SK-N-SH (cell line): Measurements from ENCODE around the gene CD83. TPM values are rescaled to one million over a fixed set of nuclear protein-coding genes. Genes with fewer than 3 reads are reported as not detected.

Experiments used
- CTCF ChIA-PET: fragments of 300-600, 350-600 bp; formaldehyde crosslinking; extraction: SDS; loops from one replicate; lab custom pipeline; 2021; lab: Yijun Ruan, JAX
- POLR2A ChIA-PET: fragments of 350-600 bp; sonication (Branson Sonifier 250); formaldehyde crosslinking; extraction: SDS; loops from one replicate; lab custom pipeline; 2020; ENCODE audit warnings: antibody characterized with exemption, inconsistent platforms; lab: Yijun Ruan, JAX
- DNase-seq: peaks from one replicate; pipeline ENCODE4 v3.0.0; 2012
- H2AFZ ChIP-seq: fragments of 200-600 bp; sonication (generic); 2 replicates; pipeline ENCODE4 v1.8.1; 2016; ENCODE audit warnings: antibody characterized with exemption, mild to moderate bottlenecking, low read depth
- H3F3A ChIP-seq: fragments of 200-600 bp; sonication (generic); replicated peaks from 2 replicates; pipeline ENCODE3; 2016; ENCODE audit warnings: antibody characterized with exemption, mild to moderate bottlenecking; ENCODE audit not compliant: insufficient read depth
- H3K27ac ChIP-seq, 2 experiments: fragments of 200-500 bp in 1 of 2; fragments of 200-600 bp in 1 of 2; sonication (Bioruptor generic) in 1 of 2; sonication (generic), shearing (Covaris generic) in 1 of 2; 2 replicates each; pipeline versions ENCODE4 v1.5.1 to v1.6.1; 2014 to 2016; ENCODE audit warnings: low read depth in 2 of 2, inconsistent platforms in 1 of 2, low read length in 1 of 2, mild to moderate bottlenecking in 1 of 2, mixed read lengths in 1 of 2
- H3K27me3 ChIP-seq: fragments of 200-600 bp; sonication (generic), shearing (Covaris generic); 2 replicates; pipeline ENCODE4 v1.6.1; 2016; ENCODE audit warnings: mixed run types; ENCODE audit not compliant: insufficient read depth
- H3K36me3 ChIP-seq, 2 experiments: fragments of 200-500 bp in 1 of 2; fragments of 200-600 bp in 1 of 2; sonication (Bioruptor generic) in 1 of 2; sonication (generic) in 1 of 2; replicated peaks in 1 of 2; 2 replicates each; pipeline versions ENCODE3 to v1.5.1; 2014 to 2016; ENCODE audit warnings: low read length in 1 of 2, mild to moderate bottlenecking in 1 of 2; ENCODE audit not compliant: insufficient read depth in 2 of 2, control insufficient read depth in 1 of 2
- H3K4me1 ChIP-seq, 2 experiments: fragments of 200-500 bp in 1 of 2; fragments of 200-600 bp in 1 of 2; sonication (Bioruptor generic) in 1 of 2; sonication (generic), shearing (Covaris generic) in 1 of 2; 2 replicates each; pipeline versions ENCODE4 v1.5.1 to v1.6.1; 2014 to 2016; ENCODE audit warnings: low read depth in 1 of 2, low read length in 1 of 2, mixed run types in 1 of 2; ENCODE audit not compliant: insufficient read depth in 2 of 2, control insufficient read depth in 1 of 2
- H3K4me2 ChIP-seq: fragments of 200-600 bp; sonication (generic), shearing (Covaris generic); 2 replicates; pipeline ENCODE4 v1.6.1; 2017; ENCODE audit warnings: mixed run types
- H3K4me3 ChIP-seq, 2 experiments: fragments of 200-500 bp in 1 of 2; fragments of 200-600 bp in 1 of 2; sonication (Bioruptor generic) in 1 of 2; sonication (generic), shearing (Covaris generic) in 1 of 2; 2 replicates each; pipeline versions ENCODE4 v1.5.1 to v1.8.1; 2014 to 2016; ENCODE audit warnings: low read depth in 2 of 2, inconsistent platforms in 1 of 2, low read length in 1 of 2, mild to moderate bottlenecking in 1 of 2, mixed read lengths in 1 of 2, moderate library complexity in 1 of 2
- H3K79me2 ChIP-seq: fragments of 200-600 bp; sonication (generic); 2 replicates; pipeline ENCODE4 v1.8.1; 2017; ENCODE audit warnings: mild to moderate bottlenecking; ENCODE audit not compliant: insufficient read depth
- H3K9ac ChIP-seq: fragments of 200-600 bp; sonication (generic); 2 replicates; pipeline ENCODE4 v1.6.1; 2017; ENCODE audit warnings: mixed run types
- H3K9me2 ChIP-seq: fragments of 200-600 bp; sonication (generic); 2 replicates; pipeline ENCODE4 v1.6.1; 2017; ENCODE audit warnings: mixed run types
- H3K9me3 ChIP-seq: fragments of 200-600 bp; sonication (generic); 2 replicates; pipeline ENCODE4 v1.6.1; 2017; ENCODE audit warnings: mixed run types, mild to moderate bottlenecking, moderate library complexity
- H4K20me1 ChIP-seq: fragments of 200-600 bp; sonication (generic); 2 replicates; pipeline ENCODE4 v1.6.1; 2017; ENCODE audit warnings: mild to moderate bottlenecking, mixed run types; ENCODE audit not compliant: insufficient read depth
- CHD2 ChIP-seq: fragments of 150-350 bp; IDR thresholded peaks from 2 replicates; pipeline ENCODE4 v1.6.1; 2018; ENCODE audit warnings: low read length; ENCODE audit not compliant: partially characterized antibody
- CTCF ChIP-seq: fragments of 200-600 bp; sonication (generic); IDR thresholded peaks from 2 replicates; pipeline ENCODE4 v1.6.1; 2017; ENCODE audit warnings: antibody characterized with exemption, mild to moderate bottlenecking, moderate library complexity
- EP300 ChIP-seq, 2 experiments: IDR thresholded peaks; 2 replicates each; pipeline versions ENCODE4 v1.4.0 to v1.6.1; 2012; ENCODE audit warnings: borderline replicate concordance in 1 of 2, low read depth in 1 of 2, low read length in 1 of 2
- EZH2phosphoT487 ChIP-seq: fragments of 200-600 bp; sonication (generic); IDR thresholded peaks from 2 replicates; pipeline ENCODE4 v1.6.1; 2017; ENCODE audit warnings: low read depth, mixed run types, mild to moderate bottlenecking, antibody characterized with exemption, moderate library complexity, borderline replicate concordance
- FOSL2 ChIP-seq: IDR thresholded peaks from 2 replicates; pipeline ENCODE4 v1.4.0; 2012; ENCODE audit warnings: low read depth, mild to moderate bottlenecking, moderate library complexity, borderline replicate concordance
- FOXJ3 ChIP-seq: sonication (generic); formaldehyde crosslinking; IDR thresholded peaks from 2 replicates; pipeline ENCODE4 v1.5.1; 2020; ENCODE audit warnings: mild to moderate bottlenecking, missing genetic modification reagents
- GATA2 ChIP-seq: sonication (generic); formaldehyde crosslinking; IDR thresholded peaks from 2 replicates; pipeline ENCODE4 v1.5.0; 2020; ENCODE audit warnings: mild to moderate bottlenecking, missing genetic modification reagents
- IRF3 ChIP-seq: fragments of 150-350 bp; IDR thresholded peaks from 2 replicates; pipeline ENCODE4 v1.6.1; 2016; ENCODE audit warnings: mild to moderate bottlenecking, low read depth, low read length
- JUND ChIP-seq: IDR thresholded peaks from 2 replicates; pipeline ENCODE4 v1.4.0; 2012
- MAX ChIP-seq: IDR thresholded peaks from 2 replicates; pipeline ENCODE4 v1.4.0; 2012; ENCODE audit warnings: low read depth
- MEF2A ChIP-seq: IDR thresholded peaks from 2 replicates; pipeline ENCODE4 v1.4.0; 2012; ENCODE audit warnings: low read depth, borderline replicate concordance
- NFIC ChIP-seq: IDR thresholded peaks from 2 replicates; pipeline ENCODE4 v1.4.0; 2012; ENCODE audit warnings: borderline replicate concordance
- NRF1 ChIP-seq: IDR thresholded peaks from 2 replicates; pipeline ENCODE4 v1.6.1; 2012; ENCODE audit warnings: low read depth, mild to moderate bottlenecking, low read length
- RCOR1 ChIP-seq: fragments of 150-350 bp; IDR thresholded peaks from 2 replicates; pipeline ENCODE4 v1.6.1; 2017; ENCODE audit warnings: antibody characterized with exemption, low read length
- REST ChIP-seq: IDR thresholded peaks from 2 replicates; pipeline ENCODE4 v1.6.1; 2012; ENCODE audit warnings: mild to moderate bottlenecking, low read depth, low read length, moderate library complexity
- SIN3A ChIP-seq: IDR thresholded peaks from 2 replicates; pipeline ENCODE4 v1.6.1; 2012; ENCODE audit warnings: low read depth, mild to moderate bottlenecking, low read length, moderate library complexity, borderline replicate concordance
- SMC3 ChIP-seq: IDR thresholded peaks from 2 replicates; pipeline ENCODE4 v1.6.1; 2012; ENCODE audit warnings: low read depth, low read length, improper control_type of control experiment
- USF1 ChIP-seq: IDR thresholded peaks from 2 replicates; pipeline ENCODE4 v1.4.0; 2012; ENCODE audit warnings: low read depth, borderline replicate concordance
- YY1 ChIP-seq: IDR thresholded peaks from 2 replicates; pipeline ENCODE4 v1.4.0; 2012; ENCODE audit warnings: low read depth, mild to moderate bottlenecking
- WGBS: methylation state at CpG from one replicate; pipeline ENCODE4 v1.1.6; 2017; ENCODE audit warnings: low lambda C conversion rate; 5-methylcytosine and 5-hydroxymethylcytosine counted together
- polyA plus RNA-seq, 3 experiments: library from polyadenylated mRNA; depleted of rRNA; stranded (reverse); fragments of >200 nt; gene quantifications; 2 replicates each; pipeline ENCODE4 v1.2.3, GENCODE V29; 2012

CD83 gene
- polyA plus RNA-seq, 1 of the 3 experiments (the other 2 are of a cell fraction): 2.0 TPM

GRCh38 chr6:14110001-14110818 lies 7.4 kb upstream of the CD83 start:
- CTCF ChIA-PET: interaction anchor here (0.9 to 1.4 kb wide), 4 partner anchors 9 to 44 kb away, joined by 3 to 7 read pairs (median 4); no protein-coding TSS in a partner anchor
- POLR2A ChIA-PET: no interaction called here
- H2AFZ ChIP-seq: no peak overlapping the region

More at GRCh38 chr6:14110001-14110818, 7.4 kb upstream of the CD83 start:
- Histone ChIP-seq H3K4me2 (no peak overlapping the region), H3K4me1 (no peaks in the 10 kb centered on the region), H3K4me3 (no peak overlapping the region), H3K27ac (no peak overlapping the region), H3K36me3 (no peaks in the 10 kb centered on the region), H4K20me1 (no peaks in the 10 kb centered on the region), H3F3A (no peaks in the 10 kb centered on the region), H3K27me3 (no peaks in the 10 kb centered on the region; the same call in 1 of the 2 replicates), H3K9me2 (no peaks in the 10 kb centered on the region), H3K9me3 (no peaks in the 10 kb centered on the region), H3K79me2 (no peaks in the 10 kb centered on the region), H3K9ac (no peak overlapping the region)
- TF ChIP-seq MEF2A (no peak), MAX (no peak), CHD2 (no peak), REST (no peak), SMC3 (no peak), YY1 (no peak), EP300 (IDR thresholded peaks at IDR 0.05; ENCODE audit: borderline replicate concordance in 1 of 2, low read depth in 1 of 2, low read length in 1 of 2) (no peak), SIN3A (no peak), GATA2 (CRISPR knock-in tag) (no peak), NRF1 (no peak), JUND (no peak), USF1 (no peak), NFIC (no peak), CTCF (no peak), IRF3 (no peak), EZH2phosphoT487 (no peak), FOXJ3 (CRISPR knock-in tag) (no peak), RCOR1 (no peak), FOSL2 (no peak)
- no peak for DNase-seq
- 76% methylated on average over 11 of the region's 11 CpGs for WGBS
